Ovary (tissue), 3 donors: ENCODE measurements around the gene STAG2.

Experiments used
- CTCF ChIP-seq, 3 donors: fragments of 450-650 bp in 2 of 3; fragments of 200-600 bp in 1 of 3; IDR thresholded peaks; one replicate each; pipeline versions ENCODE4 v1.5.1 to v1.8.0; 2016 to 2022; ENCODE audit warnings: antibody characterized with exemption in 3 of 3, mild to moderate bottlenecking in 1 of 3
- POLR2A ChIP-seq: fragments of 450-650 bp; IDR thresholded peaks from one replicate; pipeline ENCODE4 v1.6.1; 2017; ENCODE audit warnings: antibody characterized with exemption, mild to moderate bottlenecking, moderate library complexity
- donor health status: DM: no; HTN: no; CAD: no.

- TF ChIP-seq CTCF (IDR thresholded peaks at IDR 0.05) (no peak), POLR2A (no peak)
Measured at GRCh38 chrX:123949846-123950245, 11.7 kb upstream of the STAG2 start.
